Measurements from ENCODE around the gene NUP88. TPM values are rescaled to one million over a fixed set of nuclear protein-coding genes. Genes with fewer than 3 reads are reported as not detected.
A peak's percentile ranks its signal among the peaks of the same experiment; 100 is the strongest.

NUP88 gene
- total and polyA plus RNA-seq, 8 donors: 33.0 to 74.9 (median 65.1) TPM

DNA sequence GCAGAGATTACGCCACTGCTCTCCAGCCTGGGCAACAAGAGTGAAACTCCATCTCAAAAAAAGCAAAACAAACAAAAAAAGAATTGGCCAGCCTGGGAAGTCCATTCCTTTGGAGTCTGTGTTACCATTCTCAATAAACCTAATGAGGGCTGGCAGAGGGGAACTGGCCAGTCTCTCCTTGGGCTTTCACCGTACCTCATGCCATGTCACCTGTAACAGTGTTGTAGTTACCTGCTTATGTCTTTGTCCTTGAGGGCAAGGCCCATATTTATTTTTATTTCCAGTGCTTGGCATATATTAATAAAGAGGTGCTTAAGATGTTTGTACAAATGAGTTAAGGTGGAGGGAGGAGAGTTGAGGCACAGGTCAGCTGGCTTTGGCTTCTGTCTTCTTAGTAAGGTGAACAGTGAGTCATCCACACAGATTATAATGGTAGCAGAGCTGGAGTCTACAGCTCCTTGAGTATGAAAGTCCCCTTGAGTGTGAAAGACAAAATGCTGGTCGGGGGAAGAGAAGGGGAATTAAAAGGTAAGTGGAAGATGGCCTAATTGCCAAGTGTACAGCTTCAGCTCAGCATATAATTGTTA, 11.0 kb upstream of the NUP88 start:
- TF ChIP-seq, protein P1, sequence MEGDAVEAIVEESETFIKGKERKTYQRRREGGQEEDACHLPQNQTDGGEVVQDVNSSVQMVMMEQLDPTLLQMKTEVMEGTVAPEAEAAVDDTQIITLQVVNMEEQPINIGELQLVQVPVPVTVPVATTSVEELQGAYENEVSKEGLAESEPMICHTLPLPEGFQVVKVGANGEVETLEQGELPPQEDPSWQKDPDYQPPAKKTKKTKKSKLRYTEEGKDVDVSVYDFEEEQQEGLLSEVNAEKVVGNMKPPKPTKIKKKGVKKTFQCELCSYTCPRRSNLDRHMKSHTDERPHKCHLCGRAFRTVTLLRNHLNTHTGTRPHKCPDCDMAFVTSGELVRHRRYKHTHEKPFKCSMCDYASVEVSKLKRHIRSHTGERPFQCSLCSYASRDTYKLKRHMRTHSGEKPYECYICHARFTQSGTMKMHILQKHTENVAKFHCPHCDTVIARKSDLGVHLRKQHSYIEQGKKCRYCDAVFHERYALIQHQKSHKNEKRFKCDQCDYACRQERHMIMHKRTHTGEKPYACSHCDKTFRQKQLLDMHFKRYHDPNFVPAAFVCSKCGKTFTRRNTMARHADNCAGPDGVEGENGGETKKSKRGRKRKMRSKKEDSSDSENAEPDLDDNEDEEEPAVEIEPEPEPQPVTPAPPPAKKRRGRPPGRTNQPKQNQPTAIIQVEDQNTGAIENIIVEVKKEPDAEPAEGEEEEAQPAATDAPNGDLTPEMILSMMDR (IDR thresholded peaks at IDR 0.05): no peak
- Histone ChIP-seq H3K27me3 (no peaks in the 10 kb centered on the region), H3K4me1 (peaks cover 0 to 8% of the 10 kb centered on the region in 2 donors), H3K36me3 (peaks cover 0 to 100% of the 10 kb centered on the region in 2 donors), H3K9me3 (no peaks in the 10 kb centered on the region), H3K4me3 (no peak overlapping the region), H3K27ac (peak overlapping the region; percentile 41 to 53)
- DNase-seq: peak in 1 of 4 donors; percentile 45
- intact Hi-C loops (cut with DNase I): no loop called here
- peak; percentile 87 for ATAC-seq

DNA sequence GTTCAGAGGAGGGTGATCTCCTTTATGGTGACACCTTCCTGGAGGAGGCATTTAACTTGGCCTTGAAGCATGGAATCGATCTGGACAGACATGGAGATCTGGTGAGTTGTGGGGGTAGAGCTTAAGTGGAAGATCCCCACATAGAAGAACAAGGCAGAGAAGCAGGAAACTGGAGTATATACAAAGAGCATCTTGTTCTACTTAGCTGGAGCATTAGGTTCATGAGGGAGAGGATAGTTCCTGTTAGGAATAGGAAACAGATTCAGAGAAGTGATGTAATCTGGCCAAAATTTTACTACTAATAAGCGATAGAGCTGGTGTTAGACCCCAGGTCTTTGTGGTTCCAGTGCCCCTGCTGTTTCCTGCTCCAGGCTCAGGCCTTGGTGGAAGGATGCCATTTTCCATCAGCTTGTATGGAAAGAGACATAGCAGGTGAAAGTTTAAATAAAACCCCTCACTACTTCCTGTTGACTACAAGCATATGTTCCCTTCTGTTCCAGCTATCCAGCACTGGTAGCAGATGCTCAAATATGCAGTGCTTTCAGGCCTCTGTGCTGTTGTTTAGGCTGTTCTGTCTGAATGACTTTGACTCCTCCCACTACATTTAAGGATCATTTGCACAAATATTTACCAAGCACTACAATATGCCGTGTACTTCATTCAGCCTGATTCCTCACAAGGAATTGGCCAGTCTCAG, 9.9 kb upstream of the NUP88 start:
- no peak for DNase-seq
- H3K27ac ChIP-seq: peak overlapping the region; percentile 41 to 49
- peak; percentile 86 for ATAC-seq
- H3K27me3 ChIP-seq: no peaks in the 10 kb centered on the region
- intact Hi-C loops (cut with DNase I): no loop called here
- H3K9me3 ChIP-seq: no peaks in the 10 kb centered on the region
- H3K36me3 ChIP-seq: peaks cover 0 to 100% of the 10 kb centered on the region in 2 donors
- peaks cover 0 to 8% of the 10 kb centered on the region in 2 donors for H3K4me1 ChIP-seq
- H3K4me3 ChIP-seq: no peak overlapping the region
- TF ChIP-seq, protein P1 (IDR thresholded peaks at IDR 0.05): no peak

DNA sequence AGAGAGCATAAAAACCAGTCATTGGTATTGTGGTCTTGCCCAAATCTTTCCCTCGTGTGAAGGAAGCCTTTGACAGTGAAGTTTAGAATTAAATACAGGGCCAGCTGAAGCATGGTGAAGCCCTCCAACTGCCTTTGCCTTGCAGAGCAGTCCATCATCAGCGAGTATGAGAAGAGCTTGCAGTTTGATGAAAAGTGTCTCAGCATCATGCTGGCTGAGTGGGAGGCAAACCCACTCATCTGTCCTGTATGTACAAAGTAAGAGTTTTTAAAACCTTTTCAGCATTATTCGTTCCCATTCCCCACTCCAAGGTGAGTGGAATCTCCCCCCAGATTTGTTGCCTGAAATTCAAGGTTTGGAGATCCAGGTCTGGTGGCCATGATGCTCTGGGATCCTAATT, 6.4 kb upstream of the NUP88 start:
- no peak overlapping the region for H3K27ac ChIP-seq
- DNase-seq (no peak), ATAC-seq (no peak)
- H3K36me3 ChIP-seq: peaks cover 0 to 94% of the 10 kb centered on the region in 2 donors
- no peak overlapping the region for H3K4me3 ChIP-seq
- peaks cover 0 to 34% of the 10 kb centered on the region in 2 donors for H3K4me1 ChIP-seq
- no peaks in the 10 kb centered on the region for H3K9me3 ChIP-seq
- no peaks in the 10 kb centered on the region for H3K27me3 ChIP-seq
- intact Hi-C loops (cut with DNase I): no loop called here
- TF ChIP-seq, protein P1 (IDR thresholded peaks at IDR 0.05): no peak

DNA sequence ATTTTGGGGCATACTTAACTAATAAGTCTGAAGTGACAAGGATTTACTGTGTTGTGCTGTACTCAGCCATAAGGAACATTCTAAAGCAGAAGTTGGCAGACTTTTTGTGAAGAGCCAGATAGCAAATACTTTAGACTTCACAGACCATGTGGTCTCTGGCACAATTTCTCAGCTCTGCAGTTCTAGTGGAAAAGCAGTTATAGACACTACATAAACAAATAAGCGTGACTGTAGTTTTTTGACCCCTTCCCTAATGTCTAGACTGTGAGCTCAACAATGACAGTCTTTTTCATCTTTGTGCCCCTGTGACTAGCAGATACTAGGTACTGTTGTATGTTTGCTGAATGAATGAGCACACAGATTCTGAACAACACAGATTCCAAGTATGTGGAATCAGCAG, 5.4 kb upstream of the NUP88 start:
- H3K9me3 ChIP-seq: no peaks in the 10 kb centered on the region
- H3K27me3 ChIP-seq: no peaks in the 10 kb centered on the region
- ATAC-seq (no peak), DNase-seq (peak in 1 of 4 donors; percentile 21)
- peaks cover 0 to 85% of the 10 kb centered on the region in 2 donors for H3K36me3 ChIP-seq
- no peak overlapping the region for H3K4me3 ChIP-seq
- no peak overlapping the region for H3K27ac ChIP-seq
- TF ChIP-seq, protein P1 (IDR thresholded peaks at IDR 0.05): no peak
- peaks cover 0 to 39% of the 10 kb centered on the region in 2 donors for H3K4me1 ChIP-seq
- intact Hi-C loops (cut with DNase I): no loop called here

DNA sequence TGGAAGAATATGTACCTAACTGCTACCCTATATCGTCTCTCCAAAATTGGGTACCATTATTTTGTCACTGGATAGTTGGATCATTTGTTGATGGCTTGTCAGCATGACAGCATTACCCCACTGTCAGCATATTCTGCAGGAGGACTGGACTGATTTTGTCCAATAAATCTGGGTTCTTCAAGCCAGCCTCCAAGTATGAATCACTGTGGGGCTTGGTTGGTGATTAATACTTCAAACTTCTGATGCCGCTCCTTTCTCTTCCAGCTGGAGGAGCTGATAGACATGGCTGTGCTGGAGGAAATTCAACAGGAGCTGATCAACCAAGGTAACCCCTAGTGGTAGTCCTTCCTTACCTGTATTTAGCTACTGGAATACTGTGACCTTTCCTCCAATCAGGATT, 3.0 kb upstream of the NUP88 start:
- intact Hi-C loops (cut with DNase I): no loop called here
- Histone ChIP-seq H3K9me3 (no peaks in the 10 kb centered on the region), H3K4me3 (no peak overlapping the region), H3K36me3 (peaks cover 0 to 65% of the 10 kb centered on the region in 2 donors), H3K4me1 (peaks cover 0 to 46% of the 10 kb centered on the region in 2 donors), H3K27ac (no peak overlapping the region), H3K27me3 (no peaks in the 10 kb centered on the region)
- TF ChIP-seq, protein P1 (IDR thresholded peaks at IDR 0.05): no peak
- DNase-seq: no peak
- no peak for ATAC-seq

All from left lung (tissue), 10 donors.